GM12878 (cell line): ENCODE measurements around the gene FBXO21. TPM values are rescaled to one million over a fixed set of nuclear protein-coding genes. Genes with fewer than 3 reads are reported as not detected.
A peak's percentile ranks its signal among the peaks of the same experiment; 100 is the strongest.

ENCODE experiments used
- ATAC-seq: fragments of 200-7000 bp; cut with Tn5 transposase; 3 replicates; pipeline ENCODE4 v1.9.1; 2020; ENCODE audit warnings: mild to moderate bottlenecking, moderate library complexity
- BruUV-seq: library from RNA; stranded (reverse); fragments of 400-500 nt; replicated peaks from 2 replicates; lab custom pipeline; 2021; lab: Mats Ljungman, UMichigan
- CTCF ChIA-PET: fragments of 300-600 bp; sonication (Branson Sonifier 250); formaldehyde crosslinking; extraction: SDS; loops from one replicate; lab custom pipeline; 2021; ENCODE audit warnings: inconsistent platforms; lab: Yijun Ruan, JAX
- POLR2A ChIA-PET: fragments of 350-600 bp; formaldehyde crosslinking; extraction: SDS; loops from one replicate; lab custom pipeline; 2021; ENCODE audit warnings: inconsistent platforms; lab: Charles Lee
- RAD21 ChIA-PET: fragments of 300-600 bp; sonication (Branson Sonifier 250); formaldehyde crosslinking; loops from one replicate; lab custom pipeline; 2023; ENCODE audit warnings: antibody characterized with exemption; ENCODE audit not compliant: unreplicated experiment; lab: Charles Lee
- SMC1A ChIA-PET: fragments of 300-600 bp; sonication (Branson Sonifier 250); formaldehyde crosslinking; loops from one replicate; lab custom pipeline; 2023; ENCODE audit not compliant: unreplicated experiment, uncharacterized antibody; lab: Charles Lee
- DNase-seq: peaks from one replicate; pipeline ENCODE4 v3.0.0-alpha.2; 2011; ENCODE audit warnings: low read depth, low spot score
- FAIRE-seq: peaks from 3 replicates; lab custom pipeline; 2011; peaks lifted over from hg19 to GRCh38; lab: Jason Lieb, UNC
- H2AFZ ChIP-seq: 2 replicates; pipeline ENCODE4 v1.6.0; 2011; ENCODE audit warnings: low read depth, low read length, control low read depth; ENCODE audit not compliant: control insufficient read depth
- H3K27ac ChIP-seq: 2 replicates; pipeline ENCODE4 v1.5.1; 2011; ENCODE audit warnings: control low read depth; ENCODE audit not compliant: control insufficient read depth, insufficient read depth
- H3K27me3 ChIP-seq, 2 experiments: replicated peaks in 1 of 2; 2 replicates each; pipeline versions ENCODE4 v1.6.0 to v1.6.1; 2011; ENCODE audit warnings: low read length in 1 of 2; ENCODE audit not compliant: control insufficient read depth in 2 of 2, insufficient read depth in 2 of 2
- H3K36me3 ChIP-seq, 2 experiments: 2 replicates each; pipeline ENCODE4 v1.5.1; 2011; ENCODE audit warnings: low read length in 1 of 2; ENCODE audit not compliant: control insufficient read depth in 2 of 2, insufficient read depth in 2 of 2
- H3K4me1 ChIP-seq: 2 replicates; pipeline ENCODE4 v1.6.1; 2011; ENCODE audit warnings: mild to moderate bottlenecking, low read length, moderate library complexity, mixed read lengths; ENCODE audit not compliant: control insufficient read depth, insufficient read depth
- H3K4me2 ChIP-seq: 2 replicates; pipeline ENCODE4 v1.6.0; 2011; ENCODE audit warnings: control low read depth; ENCODE audit not compliant: control insufficient read depth, insufficient read depth
- H3K4me3 ChIP-seq: fragments of 200-600 bp; sonication (generic); 2 replicates; pipeline ENCODE4 v1.5.1; 2016
- H3K79me2 ChIP-seq: 2 replicates; pipeline ENCODE4 v1.6.0; 2011; ENCODE audit warnings: low read length; ENCODE audit not compliant: control insufficient read depth, insufficient read depth
- H3K9ac ChIP-seq: 2 replicates; pipeline ENCODE4 v1.8.0; 2011; ENCODE audit warnings: low read length, control low read depth, mixed read lengths; ENCODE audit not compliant: control insufficient read depth, insufficient read depth
- H3K9me3 ChIP-seq: replicated peaks from 3 replicates; pipeline ENCODE4 v1.5.1; 2011; ENCODE audit warnings: mild to moderate bottlenecking, low read length; ENCODE audit not compliant: control insufficient read depth, insufficient read depth
- H4K20me1 ChIP-seq: 2 replicates; pipeline ENCODE4 v1.6.0; 2011; ENCODE audit not compliant: control insufficient read depth, insufficient read depth
- CTCF ChIP-seq, 3 experiments: IDR thresholded peaks in 2 of 3; conservative IDR thresholded peaks in 1 of 3; 2 replicates each; pipeline ENCODE4 v1.5.1; 2011; ENCODE audit warnings: low read depth in 3 of 3, low read length in 3 of 3, mild to moderate bottlenecking in 3 of 3, control low read depth in 2 of 3, moderate library complexity in 2 of 3, inconsistent platforms in 1 of 3, mixed read lengths in 1 of 3; ENCODE audit not compliant: control insufficient read depth in 2 of 3, insufficient read depth in 1 of 3; ENCODE audit errors: extremely low read depth in 1 of 3
- FOXK2 ChIP-seq: fragments of 450-650 bp; IDR thresholded peaks from 2 replicates; pipeline ENCODE4 v1.6.1; 2017; ENCODE audit warnings: mild to moderate bottlenecking, moderate library complexity
- WGBS: methylation state at CpG from one replicate; pipeline ENCODE4 v1.1.6; 2016; ENCODE audit warnings: low lambda C conversion rate; ENCODE audit not compliant: insufficient replicate concordance, insufficient coverage; ENCODE audit errors: missing lambda C conversion rate; 5-methylcytosine and 5-hydroxymethylcytosine counted together
- in situ Hi-C: fragments of 300-500 bp; cut with MboI; formaldehyde crosslinking; loops from 9 replicates; pipeline ENCODE4 v1.14.3; 2018; ENCODE audit warnings: mixed read lengths
- intact Hi-C: fragments of 100-400 bp; cut with micrococcal nuclease; formaldehyde crosslinking; loops from one replicate; pipeline ENCODE4 v1.14.2; 2022; ENCODE audit not compliant: unreplicated experiment
- polyA plus RNA-seq, 11 experiments: library from polyadenylated mRNA; depleted of rRNA in 4 of 11; unstranded in 6 of 11; stranded (reverse) in 5 of 11; fragments of >200 nt; fragmentation: Nextera tagmentation in 4 of 11; fragmentation: Illumina TruSeq in 1 of 11; extraction: Ambion mirVana in 4 of 11; extraction: Trizol in 1 of 11; gene quantifications; 1 replicate in 1 of 11; 2 replicates in 10 of 11; pipeline versions ENCODE4 v1.2.1 to v1.2.3, GENCODE V29; 2011 to 2016; ENCODE audit warnings: inconsistent platforms in 2 of 11, missing spikeins in 2 of 11, low read depth in 1 of 11
- total RNA-seq, 4 experiments: library from RNA; depleted of rRNA in 3 of 4; stranded (reverse); fragments of >200 nt in 3 of 4; fragmentation: Illumina TruSeq in 1 of 4; extraction: Trizol in 1 of 4; gene quantifications; 2 replicates each; pipeline versions ENCODE4 v1.2.1 to v1.2.3, GENCODE V29; 2013 to 2021

The FBXO21 gene
- total and polyA plus RNA-seq, 10 of the 15 experiments (the other 5 are each of a cell fraction or from before 2014, with no cell fraction given): 5.5 to 32.6 (median 18.9) TPM

GRCh38 chr12:117100851-117101673, 89.2 kb downstream of the FBXO21 start:
- Histone ChIP-seq H3K4me1 (no peaks in the 10 kb centered on the region), H3K27me3 (peaks cover 0 to 5% of the 10 kb centered on the region in 2 experiments; a peak in 3 of 4 replicates)
- no peak for DNase-seq
- no TSS peak for BruUV-seq
- TF ChIP-seq CTCF (IDR thresholded peaks at IDR 0.05 in 2 of 3, conservative IDR thresholded peaks at IDR 0.05 in 1 of 3; ENCODE audit: control insufficient read depth in 2 of 3, extremely low read depth in 1 of 3, insufficient read depth in 1 of 3, low read depth in 3 of 3, low read length in 3 of 3) (peak in 1 of 3 experiments; percentile 19; a peak in 1 of 6 replicates), FOXK2 (no peak)
- TF ChIP-seq, all 136 proteins: peak for 1
- 49% methylated on average over 8 of the region's 8 CpGs for WGBS
- in situ Hi-C loops: no loop called here
- no peak overlapping the region for H3K4me2 ChIP-seq
- POLR2A ChIA-PET: no interaction called here
- no peaks in the 10 kb centered on the region for H3K9me3 ChIP-seq
- H3K27ac ChIP-seq: no peak overlapping the region
- H3K4me3 ChIP-seq: no peak overlapping the region
- peak; percentile 52 for FAIRE-seq
- no peak for ATAC-seq
- no peaks in the 10 kb centered on the region for H3K36me3 ChIP-seq
- intact Hi-C loops: no loop called here
- RAD21 ChIA-PET: interaction anchor here (0.5 to 0.6 kb wide), 2 partner anchors 19 to 43 kb away, joined by 3 read pairs; no protein-coding TSS in a partner anchor
- CTCF ChIA-PET: interaction anchor here (0.6 to 2.6 kb wide), 8 partner anchors 11 to 1066 kb away, joined by 3 to 7 read pairs (median 3); no protein-coding TSS in a partner anchor
- no peak overlapping the region for H2AFZ ChIP-seq
- H4K20me1 ChIP-seq: peaks cover 2% of the 10 kb centered on the region; the same call in 1 of the 2 replicates
- H3K9ac ChIP-seq: no peak overlapping the region
- SMC1A ChIA-PET: interaction anchor here (1.2 to 1.9 kb wide), 3 partner anchors 17 to 29 kb away, joined by 3 to 4 read pairs (median 3); no protein-coding TSS in a partner anchor
- H3K79me2 ChIP-seq: peaks cover 3% of the 10 kb centered on the region
